GM19397 (cell line): ENCODE results near the gene TOP3B.

Experiments used
- ATAC-seq: cut with Tn5 transposase; IDR thresholded peaks from one replicate; pipeline ENCODE4 v1.9.1; 2021; ENCODE audit warnings: mild to moderate bottlenecking, moderate library complexity; ENCODE audit not compliant: unreplicated experiment

Gene TOP3B

GRCh38 chr22:22013559-22014284 is 31.1 kb upstream of the TOP3B start:
- ATAC-seq, result no peak

DNA sequence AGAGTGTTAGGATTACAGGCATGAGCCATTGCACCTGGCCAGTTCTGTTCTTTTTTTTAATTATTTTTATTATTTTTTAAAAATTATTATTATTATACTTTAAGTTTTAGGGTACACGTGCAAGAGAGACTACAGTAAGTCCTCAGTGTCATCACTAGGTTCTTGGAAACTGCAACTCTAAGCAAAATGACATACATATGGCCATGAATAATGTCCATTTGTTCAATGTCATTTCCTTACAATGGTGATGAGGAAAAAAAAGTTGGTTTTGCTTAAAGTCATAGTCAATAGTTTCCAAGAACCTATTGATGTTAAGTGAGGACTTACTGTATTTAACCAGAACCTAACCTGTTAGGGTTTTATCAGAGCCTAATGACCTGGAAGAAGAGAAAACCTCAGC is 29.4 kb upstream of the TOP3B start:
- ATAC-seq, result no peak

DNA sequence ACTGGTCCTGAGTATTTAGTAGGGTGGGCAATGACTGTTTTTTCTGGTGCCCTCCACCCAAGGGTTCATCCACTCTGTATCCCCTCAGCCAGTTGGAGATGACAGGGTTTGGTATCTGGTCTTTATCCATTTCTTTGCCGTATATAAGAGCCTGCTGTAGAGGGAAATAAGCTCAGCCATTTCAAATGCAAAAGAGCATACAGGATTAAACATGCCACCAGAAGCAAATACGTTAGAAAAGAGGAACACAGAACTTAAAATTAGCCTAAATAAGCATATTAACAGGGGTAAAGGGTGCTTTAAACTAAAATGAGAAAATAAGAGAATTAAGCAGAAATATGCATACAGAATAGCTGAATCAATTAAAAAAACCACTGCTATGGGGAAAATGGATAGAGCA is 27.8 kb upstream of the TOP3B start:
- no peak for ATAC-seq

GRCh38 chr22:22009661-22010060 is 27.1 kb upstream of the TOP3B start:
- ATAC-seq, result no peak

DNA sequence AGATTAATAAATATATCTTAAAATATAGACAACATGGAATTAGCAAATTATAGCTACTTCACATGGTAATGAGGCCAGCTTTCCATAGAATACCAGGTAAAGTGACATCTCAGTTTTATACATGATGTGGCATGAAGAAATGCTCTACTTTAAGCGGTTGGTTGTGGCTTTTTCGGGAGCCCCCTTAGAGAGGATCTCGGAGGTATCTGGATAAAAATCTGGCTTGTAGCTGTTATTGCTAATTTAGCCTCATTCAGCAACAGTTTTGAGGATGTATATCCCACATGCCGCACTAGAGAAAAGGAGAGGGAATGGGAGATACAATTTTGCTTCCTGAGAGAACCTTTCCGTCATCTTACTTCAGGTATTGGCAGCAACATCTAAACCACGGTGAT is 24.0 kb upstream of the TOP3B start:
- ATAC-seq, result no peak

- ATAC-seq, result no peak
These were observed 23.5 kb upstream of the TOP3B start for GRCh38 chr22:22005945-22006595.

DNA sequence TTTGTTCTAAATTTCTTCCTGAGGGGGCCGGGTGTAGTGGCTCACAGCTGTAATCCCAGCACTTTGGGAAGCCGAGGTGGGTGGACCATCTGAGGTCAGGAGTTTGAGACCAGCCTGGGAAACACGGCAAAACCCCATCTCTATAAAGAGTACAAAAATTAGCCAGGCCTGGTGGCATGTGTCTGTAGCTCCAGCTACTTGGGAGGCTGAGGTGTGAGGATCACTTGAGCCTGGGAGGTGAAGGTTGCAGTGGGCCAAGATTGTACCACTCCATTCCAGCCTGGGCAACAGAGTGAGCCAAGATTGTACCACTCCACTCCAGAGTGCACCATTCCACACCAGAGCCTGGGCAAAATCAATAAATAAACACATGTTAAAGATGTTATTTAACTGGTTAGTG is 20.6 kb upstream of the TOP3B start:
- no peak for ATAC-seq

DNA sequence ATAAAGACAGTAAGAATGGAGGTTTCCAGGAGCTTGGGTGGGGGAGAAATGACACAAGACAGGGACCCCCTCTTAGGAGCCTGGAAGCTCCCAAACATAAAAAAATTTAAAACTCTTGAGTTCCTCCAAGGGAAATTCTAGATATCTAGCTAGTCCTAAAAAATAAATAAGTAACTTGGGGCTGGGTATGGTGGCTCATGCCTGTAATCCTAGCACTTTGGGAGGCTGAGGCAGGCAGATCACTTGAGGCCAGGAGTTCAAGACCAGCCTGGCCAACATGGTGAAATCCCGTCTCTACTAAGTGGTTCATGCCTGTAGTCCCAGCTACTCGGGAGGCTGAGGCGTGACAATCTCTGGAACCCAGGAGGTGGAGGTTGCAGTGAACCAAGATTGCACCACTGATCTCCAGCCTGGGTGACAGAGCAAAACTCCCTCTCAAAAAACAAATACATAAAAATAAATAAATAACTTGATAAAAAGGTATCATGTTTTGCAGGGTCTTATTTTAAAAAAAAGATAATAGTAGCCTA is 20.0 kb upstream of the TOP3B start:
- no peak for ATAC-seq

GRCh38 chr22:22001664-22002525 is 19.3 kb upstream of the TOP3B start:
- ATAC-seq, result no peak

GRCh38 chr22:21998595-21999247 is 16.1 kb upstream of the TOP3B start:
- no peak for ATAC-seq

DNA sequence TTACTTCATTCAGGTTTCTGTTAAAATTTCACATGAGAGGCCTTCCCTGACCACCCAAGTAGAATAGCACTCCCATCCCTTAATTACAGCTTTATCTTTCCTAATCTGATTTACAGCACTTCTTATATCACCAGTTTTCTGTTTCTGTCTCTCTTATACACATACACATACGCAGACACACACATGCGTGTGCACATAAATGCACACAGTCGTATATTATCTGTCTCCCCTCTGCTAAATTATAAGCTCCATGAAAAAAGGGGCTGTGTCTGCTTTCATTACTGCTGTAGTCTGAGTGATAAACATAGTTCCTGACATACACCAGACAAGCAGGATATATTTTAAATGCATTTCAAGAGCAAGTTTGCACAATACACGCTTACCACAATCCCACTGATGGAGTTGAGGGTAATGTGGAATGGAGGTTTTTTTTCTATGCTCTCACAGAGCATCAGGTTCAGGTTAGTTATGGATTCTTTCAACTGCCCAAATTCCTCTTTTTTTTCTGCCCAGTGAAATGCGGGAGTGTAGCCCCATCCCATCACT is 13.7 kb upstream of the TOP3B start:
- ATAC-seq, result no peak

- no peak for ATAC-seq
These were observed 13.1 kb upstream of the TOP3B start for GRCh38 chr22:21995660-21996059.

DNA sequence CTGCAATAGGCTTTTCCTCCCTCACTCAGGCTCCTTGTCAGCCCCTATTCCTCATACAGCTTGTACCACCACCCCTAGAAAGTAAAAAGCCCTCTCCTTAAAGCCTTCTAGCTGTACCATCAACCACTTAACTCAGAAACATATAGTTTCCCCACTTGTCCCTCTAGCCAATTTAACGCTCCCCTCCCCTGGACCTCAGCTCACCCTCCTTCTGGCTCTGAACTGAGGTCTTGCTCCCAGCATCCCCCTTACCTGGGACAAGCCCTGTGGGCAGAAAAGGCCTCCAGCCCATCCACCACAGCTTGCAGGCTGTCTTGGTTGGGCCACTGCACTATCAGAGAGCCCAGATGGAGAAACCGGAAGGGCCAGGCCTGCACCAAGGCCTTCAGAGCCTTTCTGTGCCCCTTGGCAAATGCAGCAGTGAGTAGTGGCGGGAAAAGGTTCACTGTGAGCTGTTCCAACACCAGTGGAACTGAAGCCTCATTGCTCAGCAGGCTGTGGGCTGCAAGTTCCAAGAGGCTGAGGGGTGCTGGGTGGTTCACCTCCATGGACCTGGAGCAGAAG is 12.4 kb upstream of the TOP3B start:
- no peak for ATAC-seq

DNA sequence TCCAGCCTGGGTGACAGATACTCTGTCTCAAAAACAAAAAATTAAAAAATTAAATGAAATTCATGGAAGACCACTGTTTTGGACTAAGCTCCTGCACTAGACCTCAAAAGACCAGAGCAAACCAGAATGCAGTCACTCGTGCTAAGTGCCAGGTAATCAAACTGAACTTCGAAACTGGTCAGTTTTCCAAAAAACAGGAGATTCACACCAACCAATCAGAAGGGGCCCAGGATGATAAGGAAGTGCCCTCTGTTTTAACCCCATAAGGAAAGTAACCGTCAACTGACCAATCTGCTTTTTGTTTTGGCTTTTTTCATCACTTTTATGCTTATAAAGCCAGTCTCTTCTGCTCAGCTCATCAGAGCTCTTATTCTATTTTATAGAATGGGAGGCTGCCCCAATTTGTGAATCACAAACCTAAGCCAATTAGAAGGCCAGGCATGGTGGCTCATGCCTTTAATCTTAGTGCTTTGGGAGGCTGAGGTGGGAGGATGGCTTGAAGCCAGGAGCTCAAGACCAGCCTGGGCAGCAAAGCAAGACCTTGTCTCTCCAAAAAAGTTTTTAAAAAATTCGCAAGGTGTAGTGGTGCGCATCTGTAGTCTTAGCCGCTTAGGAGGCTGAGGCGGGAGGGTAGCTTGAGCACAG is 10.1 kb upstream of the TOP3B start:
- no peak for ATAC-seq

GRCh38 chr22:21991774-21992173 is 9.2 kb upstream of the TOP3B start:
- ATAC-seq, result no peak

DNA sequence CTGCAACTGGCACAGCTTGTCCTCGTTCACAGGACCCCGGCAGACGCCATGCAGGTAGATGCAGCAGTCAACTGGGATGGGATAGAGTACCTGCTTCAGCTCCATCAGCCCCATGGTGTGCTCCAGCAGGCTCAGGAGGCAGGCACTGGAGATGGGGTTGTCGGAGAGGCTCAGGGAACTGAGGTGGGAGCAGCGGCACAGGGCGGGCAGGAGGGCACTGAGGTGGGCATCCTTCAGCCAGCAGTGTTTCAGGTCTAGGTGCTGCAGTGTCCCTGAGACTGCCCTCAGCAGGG is 8.7 kb upstream of the TOP3B start:
- no peak for ATAC-seq

DNA sequence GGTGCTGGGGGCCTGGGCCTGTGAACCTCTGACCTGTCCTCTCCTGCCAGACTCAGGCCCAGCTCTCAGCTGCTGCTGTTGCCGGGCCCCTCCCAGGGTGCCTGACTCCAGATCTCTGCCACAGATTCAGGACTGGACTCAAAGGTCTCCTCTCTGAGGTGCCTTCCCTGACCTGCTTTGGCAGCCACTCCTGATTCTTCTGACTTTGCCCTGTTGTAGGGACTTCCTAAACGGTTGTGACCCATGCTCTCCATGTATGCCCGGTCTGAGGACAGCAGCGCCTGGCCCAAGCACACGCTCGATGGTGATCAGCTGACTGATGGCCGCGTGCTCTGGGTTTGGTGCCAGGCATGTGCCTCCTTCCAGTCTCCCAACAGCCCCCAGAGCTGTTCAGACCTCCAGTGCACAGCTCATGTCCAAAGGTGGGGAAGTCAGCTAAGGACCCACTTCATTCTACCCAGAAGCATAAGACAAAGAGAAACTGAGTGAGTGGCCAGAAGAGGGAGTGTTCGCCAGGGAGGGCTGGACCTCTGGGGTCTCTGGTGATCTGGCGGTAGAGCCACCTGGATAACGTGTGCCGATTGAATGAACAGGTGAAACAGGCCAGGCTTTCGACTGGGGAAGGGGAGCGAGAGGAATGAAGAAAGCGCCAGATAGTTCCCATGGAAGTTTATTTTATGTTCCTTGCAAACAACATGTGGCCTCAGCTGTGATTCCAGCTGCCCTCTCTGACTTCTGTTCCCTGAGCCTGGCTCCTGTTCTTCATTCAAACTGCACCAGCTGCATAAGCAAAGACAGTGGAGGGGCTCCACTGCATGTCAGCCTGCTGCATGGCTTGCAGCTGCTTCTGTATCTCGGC is 8.1 kb upstream of the TOP3B start:
- ATAC-seq, result no peak

- ATAC-seq, result no peak
These were observed 6.5 kb upstream of the TOP3B start for GRCh38 chr22:21989049-21989448.

- ATAC-seq, result no peak
These were observed 2.6 kb upstream of the TOP3B start for GRCh38 chr22:21985214-21985613.
